GM21723 (cell line): ENCODE measurements around the gene DTL.

Experiments
- ATAC-seq: cut with Tn5 transposase; IDR thresholded peaks from one replicate; pipeline ENCODE4 v1.9.1; 2021; ENCODE audit warnings: mild to moderate bottlenecking, moderate library complexity; ENCODE audit not compliant: unreplicated experiment

DTL gene

DNA sequence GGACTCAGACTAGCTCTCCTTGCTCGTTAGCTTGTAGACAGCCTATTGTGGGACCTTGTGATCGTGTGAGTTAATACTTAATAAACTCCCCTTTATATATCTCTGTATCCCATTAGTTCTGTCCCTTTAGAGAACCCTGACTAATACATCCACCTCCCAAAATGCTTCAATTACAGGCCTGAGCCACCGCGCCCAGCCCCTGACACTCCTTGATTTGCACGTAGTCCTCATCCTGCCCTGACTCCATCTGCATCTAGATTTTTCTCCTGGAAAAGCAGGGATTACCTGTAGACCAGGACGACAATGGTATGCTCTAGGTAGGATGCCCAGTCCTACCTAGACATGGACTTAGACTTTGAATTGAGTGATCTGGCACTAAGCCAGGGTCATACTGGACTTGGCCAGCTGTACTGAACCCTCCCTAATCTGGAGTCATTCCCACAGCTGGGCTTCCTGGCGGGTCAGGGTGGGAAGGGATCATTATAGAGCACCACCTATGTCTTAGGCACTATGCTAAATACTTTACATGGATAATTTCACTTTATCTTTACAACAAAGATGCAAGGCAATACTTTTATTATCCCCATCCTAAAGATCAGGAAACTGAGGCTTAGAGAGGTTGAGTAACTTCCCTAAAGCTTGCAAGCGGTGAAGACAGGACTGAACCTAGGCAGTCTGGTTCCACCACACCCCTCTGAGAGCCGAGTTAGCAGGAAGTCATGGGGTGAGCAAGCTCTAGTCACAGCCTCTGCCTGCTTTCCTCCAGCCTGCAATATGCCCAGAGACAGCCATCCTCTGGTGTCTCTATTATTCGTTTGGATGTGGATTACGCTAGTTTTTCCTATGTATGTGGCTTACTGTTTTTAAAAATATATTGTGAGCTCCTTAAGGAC is 89.4 kb downstream of the DTL start:
- ATAC-seq, result no peak

- ATAC-seq, result no peak
Measured at GRCh38 chr1:212125654-212126053, 90.1 kb downstream of the DTL start.

GRCh38 chr1:212127221-212127620 is 91.7 kb downstream of the DTL start:
- no peak for ATAC-seq

- no peak for ATAC-seq
Measured at GRCh38 chr1:212129781-212130180, 94.2 kb downstream of the DTL start.

- ATAC-seq, result no peak
Measured at GRCh38 chr1:212132025-212132424, 96.5 kb downstream of the DTL start.

DNA sequence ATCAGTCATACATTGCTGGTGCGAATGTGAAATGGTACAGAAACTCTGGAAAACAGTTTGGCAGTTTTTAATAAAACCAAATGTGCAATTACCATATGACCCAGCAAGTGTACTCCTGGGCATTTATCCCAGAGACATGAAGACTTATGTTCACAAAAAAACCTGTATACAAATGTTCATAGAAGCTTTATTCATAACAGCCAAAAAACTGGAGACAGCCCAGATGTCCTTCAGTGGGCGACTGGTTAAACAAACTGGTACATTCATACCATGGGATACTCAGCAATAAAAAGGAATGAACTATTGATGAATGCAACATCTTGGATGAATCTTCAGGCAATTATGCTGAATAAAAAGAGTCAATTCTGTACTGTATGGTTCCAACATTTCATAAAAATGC is 97.8 kb downstream of the DTL start:
- no peak for ATAC-seq

DNA sequence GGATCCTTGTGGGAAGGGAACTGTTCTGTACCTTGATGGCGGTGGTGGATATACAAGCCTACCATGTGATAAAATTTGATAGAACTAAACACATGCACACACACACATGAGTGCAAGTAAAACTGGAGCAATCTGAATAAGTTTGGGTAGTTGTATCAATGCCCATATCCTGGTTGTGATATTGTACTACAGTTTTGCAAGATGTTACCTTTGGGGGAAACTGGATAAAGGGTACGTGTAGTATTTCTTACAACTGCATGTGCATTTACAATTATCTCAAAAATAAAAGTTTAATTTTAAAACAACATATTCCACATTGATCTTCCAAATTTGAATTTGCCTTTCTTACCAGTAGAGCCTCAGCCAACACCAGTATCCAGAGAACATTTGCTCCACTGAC is 99.6 kb downstream of the DTL start:
- no peak for ATAC-seq

GRCh38 chr1:212137854-212138253 is 102.3 kb downstream of the DTL start:
- ATAC-seq, result no peak

DNA sequence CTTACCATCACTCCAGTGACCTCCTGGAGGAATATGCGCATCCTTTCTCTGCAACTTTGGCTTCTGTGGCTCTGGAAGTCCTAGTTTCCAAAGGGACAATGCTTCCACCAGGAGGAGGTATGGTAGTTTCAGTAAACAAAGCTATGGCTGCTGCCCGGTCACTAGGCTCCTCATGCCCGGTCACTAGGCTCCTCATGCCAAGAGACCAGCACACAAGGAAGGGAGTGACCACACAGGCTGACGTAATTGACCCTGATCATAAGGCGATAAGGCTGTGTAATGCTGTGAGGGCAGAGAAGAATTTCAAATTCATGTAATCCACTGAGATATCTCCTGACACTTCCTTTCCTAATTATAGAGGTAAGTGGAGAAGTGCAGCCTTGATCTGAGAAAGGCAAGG is 102.9 kb downstream of the DTL start:
- ATAC-seq, result no peak

DNA sequence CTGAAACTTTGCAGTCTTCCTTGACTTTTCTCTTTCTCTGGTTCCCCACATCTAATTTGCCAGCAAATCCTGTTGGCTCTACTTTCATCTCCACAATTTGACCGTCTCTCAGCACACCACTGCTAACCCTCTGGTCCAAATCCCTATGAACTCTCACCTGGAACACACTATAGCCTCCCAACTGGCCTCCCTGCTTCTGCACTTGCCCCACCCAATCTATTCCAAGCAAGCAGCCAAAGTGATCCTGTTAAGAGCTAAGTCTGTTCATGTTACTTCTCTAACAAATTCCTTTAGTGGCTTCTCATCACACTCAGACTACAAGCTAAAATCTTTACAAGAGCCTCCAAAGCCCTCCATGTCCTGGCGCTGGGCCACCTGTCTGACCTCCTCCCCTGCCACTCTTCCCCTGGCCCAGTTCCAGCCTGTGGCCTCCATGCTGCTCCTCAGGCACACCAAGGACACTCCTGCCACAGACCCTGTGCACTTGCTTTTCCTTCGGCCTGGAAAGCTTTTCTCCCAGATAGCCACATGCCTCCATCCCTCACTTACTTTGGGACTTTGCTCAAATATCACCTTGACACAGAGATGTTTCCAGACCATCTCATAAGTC is 104.1 kb downstream of the DTL start:
- no peak for ATAC-seq

GRCh38 chr1:212141404-212141803 is 105.9 kb downstream of the DTL start:
- ATAC-seq, result no peak

DNA sequence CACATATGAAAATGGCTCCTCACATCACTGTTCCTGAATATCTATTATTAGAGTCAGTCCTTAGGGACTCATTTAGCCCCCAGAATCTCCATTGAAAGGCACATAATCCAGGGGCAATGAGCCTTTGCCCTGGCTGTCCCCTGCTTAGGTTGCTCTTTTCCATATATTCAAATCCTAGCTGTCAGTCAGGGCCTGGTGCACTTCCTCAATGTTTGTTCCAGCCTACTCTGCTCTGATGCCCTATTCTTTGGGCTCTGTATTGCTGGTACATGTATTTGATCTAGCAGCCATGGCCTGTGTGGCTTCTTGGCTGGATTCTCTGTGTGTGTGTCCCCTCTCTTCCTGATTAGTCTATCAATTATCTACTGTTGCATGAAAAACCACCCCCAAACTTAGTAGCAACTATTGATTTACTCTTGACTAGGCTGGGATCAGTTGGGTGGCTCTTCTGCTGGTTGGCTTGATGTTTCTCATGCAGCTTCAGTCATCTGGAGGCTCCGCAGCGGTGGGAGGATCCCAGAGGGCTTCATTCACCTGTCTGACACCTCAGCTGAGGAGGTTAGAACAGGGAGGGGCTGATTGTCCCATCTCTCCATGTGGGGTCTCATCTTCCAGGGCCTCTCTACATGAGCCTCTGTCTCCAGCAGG is 107.5 kb downstream of the DTL start:
- ATAC-seq, result no peak

DNA sequence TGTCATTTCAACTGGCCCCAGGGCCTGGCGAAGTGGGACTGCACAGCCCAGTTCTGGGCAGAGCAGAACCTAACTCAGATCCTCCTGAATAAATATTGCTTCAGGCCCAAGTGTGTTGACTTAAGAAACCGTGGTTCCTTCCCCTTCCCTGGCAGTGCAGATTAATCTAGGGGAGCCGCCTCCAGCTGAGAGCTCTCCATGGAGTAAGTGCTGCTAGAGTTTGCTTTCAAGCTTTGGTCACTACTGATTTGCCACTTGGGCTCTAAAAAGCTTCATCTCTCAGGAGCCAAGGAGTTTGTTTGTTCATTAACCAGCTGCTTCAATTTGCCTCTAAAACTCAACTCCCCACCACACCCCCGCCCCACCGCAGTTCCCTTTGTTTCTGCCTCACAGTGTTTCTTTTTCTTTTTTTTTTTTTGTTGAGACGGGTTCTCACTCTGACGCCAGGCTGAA is 112.1 kb downstream of the DTL start:
- no peak for ATAC-seq

DNA sequence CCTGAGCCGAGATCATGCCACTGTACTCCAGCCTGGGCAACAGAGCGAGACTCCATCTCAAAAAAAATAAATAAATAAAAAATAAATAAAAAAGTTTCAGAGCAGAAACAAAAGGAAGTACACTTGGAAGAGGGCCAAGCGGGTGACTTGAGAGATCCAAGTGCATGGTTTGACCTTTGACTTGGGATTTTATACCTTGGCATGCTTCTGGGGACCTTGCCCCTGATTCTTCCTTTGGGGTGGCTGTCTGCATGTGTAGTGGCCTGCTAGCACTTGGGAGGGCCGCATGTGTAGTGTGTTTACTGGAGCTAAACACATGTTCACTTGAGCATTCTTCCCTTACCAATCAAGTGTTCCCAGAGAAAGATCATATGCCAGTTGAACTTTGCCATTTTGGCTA is 114.0 kb downstream of the DTL start:
- no peak for ATAC-seq

DNA sequence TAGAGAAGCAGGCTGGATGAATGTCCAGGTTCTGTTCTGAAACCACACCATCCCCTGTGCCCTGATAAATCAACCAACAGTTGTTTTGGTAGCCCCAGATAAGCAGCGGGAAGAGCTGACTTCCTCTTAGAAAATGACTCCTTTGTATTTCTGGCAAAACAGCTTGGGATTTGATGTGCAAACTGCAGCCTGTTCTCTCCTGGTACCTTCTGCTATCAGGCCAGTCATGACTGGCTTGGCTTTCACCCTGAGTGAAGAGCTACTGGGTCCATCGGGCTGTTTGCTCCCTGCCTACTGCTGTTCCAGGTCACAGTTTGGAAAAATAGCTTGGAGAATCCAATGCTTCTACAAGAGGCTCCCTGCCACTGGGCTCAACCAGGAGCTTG is 116.8 kb downstream of the DTL start:
- no peak for ATAC-seq

DNA sequence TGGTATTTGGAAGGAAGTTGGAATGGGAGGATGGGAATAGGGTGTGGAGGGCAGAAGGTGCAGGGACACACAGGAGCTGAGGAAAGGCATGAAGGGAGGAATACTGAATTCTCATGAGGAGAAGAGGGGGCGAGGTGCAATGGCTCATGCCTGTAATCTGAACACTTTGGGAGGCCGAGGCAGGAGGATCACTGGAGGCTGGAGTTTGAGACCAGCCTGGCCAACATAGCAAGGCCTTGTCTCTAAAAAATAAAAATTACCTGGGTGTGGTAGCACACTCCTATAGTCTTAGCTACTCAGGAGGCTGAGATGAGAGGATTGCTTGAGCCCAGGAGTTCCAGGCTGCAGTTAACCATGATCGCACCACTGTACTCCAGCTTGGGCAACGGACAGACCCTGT is 117.3 kb downstream of the DTL start:
- no peak for ATAC-seq

DNA sequence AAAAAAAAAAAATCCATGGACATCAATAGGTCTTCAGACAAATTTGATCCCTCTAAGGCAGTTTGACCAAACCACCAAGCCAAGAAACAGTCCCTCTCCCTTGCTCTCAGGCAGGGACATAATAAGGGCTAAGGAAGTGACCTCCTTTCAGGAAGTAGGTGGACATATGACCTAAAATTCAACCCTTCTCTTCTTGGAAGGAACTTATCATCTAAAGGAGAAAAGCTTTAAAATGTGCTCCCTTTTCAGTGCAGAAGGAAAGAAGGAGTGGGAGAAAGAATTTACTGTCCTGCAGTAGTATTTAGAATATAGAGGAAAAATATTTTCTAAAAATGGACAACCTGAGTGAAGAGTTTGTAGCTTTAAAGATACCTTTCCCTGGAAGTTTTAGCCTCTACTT is 118.1 kb downstream of the DTL start:
- ATAC-seq, result no peak
